Activated gamma-delta T cell (primary cell): ENCODE results near the gene CENPP.

ENCODE experiments used
- DNase-seq: peaks from one replicate; lab custom pipeline; 2025; lab: John Stamatoyannopoulos, UW

The CENPP gene

DNA sequence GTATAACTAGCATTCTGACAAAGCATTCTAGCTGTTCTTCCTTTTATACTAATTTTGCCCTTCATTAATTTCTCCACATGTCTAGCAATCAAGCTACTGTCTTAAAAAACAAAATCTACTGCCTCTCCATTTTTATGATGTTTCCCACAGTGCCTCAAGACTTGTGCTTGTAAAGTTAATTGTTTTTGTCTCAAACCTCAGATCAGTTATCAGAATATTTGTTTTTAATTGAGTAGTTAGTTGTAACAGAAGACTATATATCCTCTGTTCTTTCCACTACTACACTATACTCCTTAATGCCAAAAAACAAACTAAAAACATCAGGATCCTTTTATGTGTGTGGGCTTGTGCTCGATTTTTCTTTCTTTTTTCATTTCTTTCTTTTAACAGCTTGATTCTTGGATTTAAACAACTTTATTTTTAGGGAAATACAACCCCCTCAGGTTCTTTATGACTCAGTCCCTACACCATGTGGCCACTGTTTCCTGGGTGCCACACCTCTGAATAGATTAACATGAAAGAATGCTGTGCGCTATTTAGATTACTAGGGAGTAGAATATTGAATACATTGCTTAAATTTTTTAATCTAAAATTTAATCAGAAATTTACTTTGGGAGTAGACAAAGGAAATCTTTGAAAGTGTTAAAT is 155.4 kb downstream of the CENPP start:
- no peak for DNase-seq

DNA sequence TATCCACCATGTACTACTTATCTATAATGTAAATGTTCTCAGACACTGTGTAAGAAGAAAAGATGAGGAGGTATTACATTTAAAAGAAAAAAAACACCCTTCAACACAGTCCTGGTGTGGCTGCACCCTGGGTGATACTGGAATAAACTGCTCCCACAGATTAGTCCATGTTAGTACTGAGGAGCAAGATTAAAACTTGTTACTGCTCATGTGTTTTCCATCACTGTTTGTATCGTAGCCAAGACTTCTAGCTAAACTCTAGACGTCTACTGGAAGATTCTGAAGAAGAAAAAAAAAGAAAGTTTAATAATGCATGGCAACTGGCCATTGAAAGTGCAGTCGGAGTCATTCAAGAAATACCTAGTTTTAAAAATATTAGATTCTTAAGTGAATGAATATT is 156.6 kb downstream of the CENPP start, which contains the start of gene ASPN:
ASPN (minus strand) TSS at position 178 of the 400 bp plus-strand sequence.
- no peak for DNase-seq

DNA sequence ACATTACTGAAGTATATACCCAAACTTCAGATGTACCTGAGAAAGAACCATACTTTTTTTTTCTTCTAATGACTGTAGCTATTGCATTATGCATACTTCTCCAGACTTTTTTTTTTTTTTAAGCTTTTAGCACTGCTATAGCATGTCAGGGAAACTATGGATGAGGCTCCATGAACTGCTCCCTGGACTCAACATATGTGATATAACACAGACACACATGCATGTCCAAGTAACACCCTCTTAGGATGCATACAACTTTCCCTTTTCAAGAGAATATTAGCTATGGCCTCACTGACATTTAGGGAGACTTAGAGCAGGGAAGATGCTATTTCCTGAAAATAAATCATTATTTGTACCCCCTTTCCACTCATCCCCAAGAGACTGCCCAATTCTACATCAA is 157.1 kb downstream of the CENPP start:
- no peak for DNase-seq

DNA sequence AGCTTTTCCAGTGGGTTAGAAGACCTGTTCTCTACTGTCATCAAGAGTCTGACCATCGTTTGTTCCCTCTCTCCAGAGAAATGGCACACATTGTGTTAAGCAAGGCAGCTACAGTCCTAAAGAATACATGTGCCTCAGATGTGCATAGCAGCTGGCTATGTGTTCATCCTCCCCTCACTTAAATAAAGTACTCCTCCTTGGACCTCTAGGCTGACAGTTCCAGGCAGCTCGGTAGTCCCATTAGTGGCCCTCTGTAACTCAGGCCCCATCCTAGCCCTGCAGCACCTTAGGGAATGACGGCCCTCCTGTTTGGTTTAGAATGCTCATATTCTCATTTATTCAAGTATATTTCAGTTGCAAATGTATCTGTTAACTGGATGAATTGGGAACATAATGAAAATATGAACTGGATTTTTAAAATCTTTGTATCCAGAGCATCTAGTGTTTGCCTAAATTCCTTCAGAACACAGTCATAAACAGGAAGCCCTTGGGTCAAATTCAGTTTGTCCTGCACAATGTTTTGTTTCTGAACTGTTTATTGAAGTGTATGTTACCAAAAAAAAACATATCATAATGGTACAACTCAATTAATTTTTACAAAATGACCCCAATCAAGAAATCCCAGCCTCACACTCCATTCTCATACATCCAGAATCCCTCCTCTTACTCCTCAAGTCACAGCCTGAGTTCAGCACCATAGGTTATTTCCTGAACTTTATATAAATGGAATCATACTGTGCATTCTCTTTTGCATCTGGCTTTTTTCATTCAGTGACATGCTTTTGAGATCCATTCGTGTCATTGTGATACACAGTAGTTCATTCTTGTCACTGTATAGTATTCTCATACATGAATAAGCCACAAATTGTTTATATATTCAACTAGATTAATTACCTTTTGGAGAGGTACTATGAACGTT is 158.1 kb downstream of the CENPP start:
- no peak for DNase-seq

DNA sequence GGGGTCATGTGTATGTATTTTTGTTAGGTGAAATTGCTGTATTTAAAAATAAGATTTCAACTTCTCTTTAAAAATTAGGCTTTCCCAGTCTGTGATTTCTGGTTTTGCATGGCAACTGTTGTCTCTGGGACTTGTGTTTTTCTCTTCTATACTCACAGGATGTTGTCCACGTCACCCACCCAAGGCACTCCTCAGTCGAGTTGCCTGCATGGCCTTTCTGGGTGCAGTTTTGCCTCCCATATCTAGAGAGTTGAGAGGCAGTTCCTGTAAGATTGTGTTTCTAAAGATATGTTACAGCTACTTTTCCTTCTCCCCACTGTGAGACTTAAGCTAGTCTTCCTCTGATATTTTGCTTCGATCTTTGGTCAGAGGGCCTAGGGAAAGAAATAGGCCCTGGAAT is 158.8 kb downstream of the CENPP start:
- DNase-seq: no peak

DNA sequence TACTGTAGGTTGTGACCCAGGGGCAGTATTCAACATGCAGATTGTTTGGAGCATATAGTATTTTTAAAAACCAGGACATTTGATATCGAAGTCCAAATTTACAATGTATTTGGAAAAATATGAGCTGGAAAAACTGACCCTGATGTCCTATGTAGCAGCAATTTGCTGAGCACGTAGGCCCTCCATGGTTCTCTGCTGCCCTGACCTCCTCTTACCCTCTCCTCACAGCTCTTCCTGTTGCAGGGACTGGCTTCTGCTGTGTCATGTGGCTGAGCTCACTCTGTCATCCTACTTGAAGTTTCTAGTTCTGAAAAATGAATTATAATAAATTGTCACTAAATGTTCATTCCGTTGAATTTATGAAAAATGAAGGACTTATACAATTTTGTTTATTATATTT is 160.6 kb downstream of the CENPP start:
- no peak for DNase-seq

DNA sequence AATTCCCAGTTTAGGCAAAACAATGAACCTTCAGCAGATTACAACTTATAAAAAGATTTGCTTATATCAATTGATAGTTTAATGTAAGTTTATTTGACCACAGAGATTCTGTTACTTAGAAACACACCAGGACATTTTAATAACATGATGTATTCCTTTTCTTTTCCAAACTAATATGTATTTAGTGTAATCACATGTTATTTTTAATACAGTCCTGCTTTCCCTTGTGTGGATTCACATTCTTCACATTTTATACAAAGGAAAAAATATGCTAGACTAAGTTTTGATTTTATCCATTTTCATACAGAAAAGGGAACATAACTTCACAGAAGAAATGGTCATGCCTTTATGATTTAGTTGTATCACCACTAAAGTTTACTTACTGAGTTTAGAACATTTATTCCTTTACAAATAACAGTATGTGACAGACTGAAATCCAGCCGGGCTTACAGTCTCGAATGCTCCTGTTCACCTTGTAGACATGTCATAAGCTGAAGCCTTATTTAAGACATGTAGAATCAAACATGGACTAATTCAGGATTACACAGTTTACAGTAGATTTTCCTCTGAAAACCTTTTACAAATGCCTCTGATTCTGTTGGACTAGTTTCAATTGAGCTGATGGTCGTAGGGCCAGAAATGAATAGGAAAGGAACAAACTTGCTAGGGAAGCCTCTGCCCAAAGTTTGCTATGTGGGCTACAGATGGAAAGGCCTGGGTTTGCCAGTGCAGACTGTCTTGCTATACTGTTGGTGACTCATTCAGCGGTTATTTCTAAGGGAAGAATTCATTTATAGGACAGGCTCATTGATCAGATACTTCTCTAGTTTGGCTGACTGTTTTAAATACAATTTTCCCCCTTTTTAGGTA is 163.2 kb downstream of the CENPP start:
- no peak for DNase-seq

DNA sequence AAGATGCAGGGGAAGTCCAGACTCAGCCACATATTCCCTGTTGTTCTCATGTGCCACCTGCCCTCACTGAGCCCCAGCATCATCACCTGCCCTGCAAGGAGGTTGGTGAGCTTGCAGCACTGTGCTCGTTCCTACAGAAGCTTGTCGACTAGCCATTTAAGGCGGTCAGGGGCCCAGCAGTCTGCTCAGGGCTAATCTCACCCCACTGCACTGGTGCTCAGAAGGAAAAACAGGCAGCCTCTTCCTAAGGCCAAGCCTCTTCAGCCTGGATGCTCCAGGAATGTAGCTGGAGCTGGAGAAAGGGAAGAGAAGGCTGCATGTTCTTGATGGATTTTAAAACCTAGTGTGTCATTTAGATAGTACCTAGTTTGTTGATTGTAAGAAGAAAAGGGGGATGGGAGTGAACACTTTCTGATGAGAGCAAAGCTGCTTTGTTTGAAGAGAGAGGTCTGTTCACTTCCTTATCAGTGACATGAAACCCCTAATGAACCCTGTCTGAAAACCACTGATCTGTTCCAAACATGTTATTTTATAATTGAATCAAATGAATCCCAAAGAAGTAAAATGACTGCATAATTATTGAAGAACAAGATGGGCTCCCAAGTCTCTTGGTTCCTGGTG is 167.1 kb downstream of the CENPP start:
- no peak for DNase-seq

DNA sequence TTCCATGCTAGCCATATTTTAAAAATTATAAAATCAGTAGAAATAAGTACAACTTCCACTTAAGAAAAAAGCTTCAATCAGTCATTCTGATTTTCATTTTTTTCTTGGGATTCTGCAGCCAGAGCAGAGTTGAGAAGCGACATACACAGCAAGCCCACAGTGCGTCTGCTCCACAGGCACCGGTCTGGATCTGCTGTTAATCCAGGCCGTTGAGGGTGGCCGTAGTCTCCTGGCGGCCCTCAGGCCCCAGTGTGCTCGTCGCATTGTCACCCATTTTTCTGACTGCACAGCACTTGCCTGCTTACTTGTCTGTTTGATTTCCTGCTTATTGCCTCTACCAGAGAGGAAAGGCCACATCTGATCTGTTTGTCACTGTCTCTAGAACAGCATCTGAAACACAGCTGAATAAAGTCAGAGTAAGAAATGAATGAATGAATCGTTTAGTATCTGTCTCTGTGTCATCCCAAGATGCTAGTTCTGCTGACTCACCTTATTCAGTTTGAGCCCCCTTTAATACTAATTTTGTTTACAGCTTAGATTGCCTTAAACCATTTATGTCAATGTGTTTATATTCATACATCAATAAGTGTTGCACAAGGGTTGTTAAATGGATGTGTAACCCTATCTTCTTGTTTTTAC is 168.1 kb downstream of the CENPP start:
- no peak for DNase-seq

DNA sequence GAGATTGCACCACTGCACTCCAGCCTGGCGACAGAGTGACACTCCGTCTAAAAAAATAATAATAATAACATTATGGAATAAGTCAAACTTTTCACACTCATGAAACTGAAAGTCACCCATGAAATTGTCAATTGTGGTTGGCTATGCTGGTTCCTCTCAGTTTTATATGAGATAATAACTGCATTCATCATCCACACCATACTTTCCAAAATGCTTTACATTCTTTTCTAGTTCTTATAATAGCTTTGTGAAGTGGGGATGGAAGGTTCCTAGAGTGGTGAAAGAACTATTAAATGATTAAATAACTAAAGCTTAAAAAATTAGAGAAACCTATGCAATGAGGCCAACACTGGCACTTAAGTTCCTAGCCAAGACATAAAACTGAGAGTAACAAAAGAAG is 169.1 kb downstream of the CENPP start:
- no peak for DNase-seq

DNA sequence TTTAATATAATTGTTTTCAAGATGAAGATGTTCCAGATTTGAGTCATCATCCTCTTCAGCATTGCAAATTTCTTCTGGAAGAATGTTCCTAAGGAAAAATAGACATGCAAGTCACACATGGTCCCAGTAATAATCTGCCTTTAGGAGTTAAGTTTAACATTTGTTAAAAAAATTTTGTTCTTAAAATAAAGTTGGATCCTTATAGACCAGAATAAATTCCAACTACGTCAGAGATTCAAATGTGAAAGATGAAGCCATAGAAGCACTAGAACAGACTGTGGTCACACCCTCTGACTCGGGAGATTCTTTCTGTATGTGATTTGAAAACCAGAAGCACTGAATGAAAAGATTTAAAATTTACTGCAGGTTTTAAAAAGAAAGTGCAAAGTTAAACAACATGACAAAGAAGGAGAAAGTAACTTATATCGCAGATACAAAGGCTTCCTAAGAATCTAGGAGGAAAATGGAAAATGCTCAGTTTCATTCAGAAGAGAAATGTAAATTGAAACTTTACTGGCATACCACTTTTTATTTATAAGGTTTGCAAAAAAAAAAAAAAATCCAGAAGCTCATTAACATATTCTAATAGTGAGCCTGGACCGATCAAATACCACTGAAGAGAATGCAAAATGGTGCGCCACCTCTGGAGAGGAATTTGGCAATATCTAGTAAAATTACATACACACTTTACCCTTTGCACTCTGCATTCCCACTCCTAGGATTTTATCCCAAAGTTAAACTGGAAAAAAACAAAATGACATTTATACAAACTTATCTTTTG is 170.8 kb downstream of the CENPP start:
- no peak for DNase-seq

DNA sequence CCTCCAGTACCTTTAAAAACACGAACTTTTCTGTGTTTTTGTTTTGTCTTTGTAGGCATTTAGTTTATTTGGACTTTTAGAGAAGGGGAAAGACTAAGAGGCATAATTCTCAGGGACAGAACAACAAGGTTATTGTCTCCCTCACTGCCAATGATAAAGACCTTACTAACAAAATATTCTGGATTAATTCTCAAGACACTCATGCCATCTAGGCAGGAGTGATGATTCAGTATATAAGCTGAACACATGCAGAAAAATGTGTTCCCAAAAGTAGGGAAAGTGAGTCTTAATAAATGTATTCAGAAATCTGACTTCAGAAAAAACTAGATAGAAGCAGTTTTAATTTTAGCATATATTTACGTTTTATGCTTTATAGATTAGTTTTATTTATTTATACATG is 173.9 kb downstream of the CENPP start:
- no peak for DNase-seq

DNA sequence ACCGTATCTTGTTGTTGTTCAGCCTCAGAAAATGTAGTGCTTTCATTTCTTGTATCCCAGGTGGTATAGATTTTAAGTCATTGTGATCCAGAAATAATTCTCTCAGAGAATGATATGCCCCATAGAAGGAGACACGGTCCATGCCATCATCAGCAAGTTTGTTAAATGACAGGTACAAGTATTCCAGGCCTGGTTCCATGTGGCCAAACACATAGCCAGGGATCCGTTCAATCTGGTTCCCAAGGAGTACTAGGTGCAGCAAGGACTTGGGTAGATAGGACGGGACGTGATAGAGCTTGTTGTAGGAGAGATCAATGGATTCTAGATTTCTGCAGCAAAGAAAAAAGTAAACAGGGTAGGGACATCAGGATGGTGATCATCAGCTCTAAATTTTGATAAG is 175.0 kb downstream of the CENPP start:
- no peak for DNase-seq

DNA sequence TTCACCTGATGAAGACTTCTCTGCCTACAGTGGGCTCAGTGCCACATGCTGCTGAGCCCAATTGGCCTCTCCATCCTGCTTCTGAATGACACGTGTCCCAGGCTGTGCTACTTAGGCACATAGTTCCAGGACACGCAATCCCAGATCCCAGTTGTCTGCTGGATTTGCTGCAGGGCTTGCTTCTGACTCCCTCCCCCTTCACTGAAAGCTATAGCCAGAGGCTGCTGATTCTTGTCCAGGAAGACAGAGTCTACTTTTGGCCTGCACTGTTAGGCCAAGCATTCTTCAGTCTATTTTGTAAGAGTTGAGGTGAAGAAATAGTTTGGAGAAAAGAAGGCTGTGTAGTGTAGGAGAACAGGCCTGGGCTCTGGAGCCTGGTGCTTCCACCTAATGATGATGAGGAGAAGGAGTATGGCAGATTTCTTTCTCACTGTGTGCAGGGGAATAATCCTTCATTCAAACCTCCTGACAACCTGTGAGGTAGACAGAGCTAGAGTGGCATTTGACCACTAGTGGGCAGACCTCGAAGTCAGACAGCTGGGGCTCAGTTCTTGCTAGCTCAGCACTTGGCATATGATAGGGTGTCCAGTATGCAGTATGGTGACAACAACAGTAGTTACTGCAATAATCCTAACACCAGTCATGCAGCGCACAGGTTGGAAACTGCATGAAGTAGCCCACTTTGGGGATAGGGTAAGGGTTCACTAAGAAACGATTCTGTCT is 176.1 kb downstream of the CENPP start:
- DNase-seq: no peak

DNA sequence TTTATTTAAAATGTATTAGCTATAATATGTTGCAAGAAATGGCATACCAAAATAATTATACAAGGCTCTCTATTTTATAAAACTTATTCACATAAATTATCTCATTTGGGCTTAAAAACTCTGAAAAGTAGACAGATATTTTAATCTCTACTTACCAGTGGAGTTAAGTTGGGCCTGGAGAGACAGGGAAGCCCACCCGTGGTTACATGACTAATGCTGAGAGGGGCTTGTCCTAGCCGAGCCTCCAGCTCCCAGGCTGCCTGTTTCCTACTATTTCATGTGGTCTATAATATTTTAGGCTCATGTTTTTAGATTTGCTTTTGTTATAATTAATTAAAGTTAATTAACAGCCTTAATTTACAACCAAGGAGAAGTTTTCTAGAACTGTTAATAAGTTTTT is 177.4 kb downstream of the CENPP start:
- no peak for DNase-seq

DNA sequence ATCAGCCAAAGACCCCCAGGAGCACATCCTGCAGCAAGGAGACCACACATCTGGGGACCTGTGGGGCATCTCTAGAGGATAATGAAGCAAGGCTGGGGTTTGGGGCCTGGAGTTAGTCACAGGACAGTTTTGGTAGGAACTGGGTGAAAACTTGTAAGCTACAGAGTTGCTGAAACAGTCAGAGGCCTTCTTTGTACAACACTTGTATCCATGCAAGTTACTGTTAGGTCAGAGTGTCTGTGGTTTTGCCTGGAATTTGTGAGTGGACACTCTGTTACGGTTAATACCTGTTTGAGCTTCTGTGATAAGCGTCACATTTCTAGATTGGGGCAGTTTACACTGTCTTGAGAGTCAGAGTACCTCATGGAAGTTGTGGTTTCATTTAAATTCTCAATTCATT is 179.1 kb downstream of the CENPP start:
- DNase-seq: no peak

DNA sequence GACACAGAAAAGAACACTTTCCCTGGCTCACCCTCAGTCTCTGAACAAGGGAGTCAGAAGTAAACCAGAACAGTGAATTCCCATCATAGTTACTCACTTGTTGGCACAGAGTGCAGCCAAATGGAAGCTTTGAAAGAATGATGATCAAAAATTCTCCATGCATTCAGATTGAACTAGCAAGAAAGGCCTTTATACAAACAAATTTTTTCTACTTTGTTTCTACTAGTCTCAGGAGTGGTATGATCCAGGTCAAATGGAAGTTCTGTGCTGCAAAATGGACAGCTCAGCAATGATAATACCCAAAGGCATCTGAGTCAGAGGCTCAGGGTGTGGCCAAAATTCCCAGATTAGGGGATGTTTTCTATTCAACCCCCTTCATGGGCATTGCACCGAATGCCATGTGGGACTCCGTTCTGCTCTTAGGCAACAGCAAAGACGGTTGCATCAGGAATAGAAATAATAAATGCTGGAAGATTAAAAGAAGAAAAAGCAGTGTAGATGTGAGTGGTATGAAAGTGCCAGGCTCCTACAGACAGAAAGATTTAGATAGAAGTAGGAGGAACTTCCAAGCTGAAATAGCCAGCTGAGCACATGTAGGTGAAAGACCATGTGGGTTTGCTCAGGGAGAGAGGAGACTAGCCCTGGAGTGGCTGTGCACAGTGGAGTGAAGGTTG is 180.6 kb downstream of the CENPP start:
- no peak for DNase-seq

DNA sequence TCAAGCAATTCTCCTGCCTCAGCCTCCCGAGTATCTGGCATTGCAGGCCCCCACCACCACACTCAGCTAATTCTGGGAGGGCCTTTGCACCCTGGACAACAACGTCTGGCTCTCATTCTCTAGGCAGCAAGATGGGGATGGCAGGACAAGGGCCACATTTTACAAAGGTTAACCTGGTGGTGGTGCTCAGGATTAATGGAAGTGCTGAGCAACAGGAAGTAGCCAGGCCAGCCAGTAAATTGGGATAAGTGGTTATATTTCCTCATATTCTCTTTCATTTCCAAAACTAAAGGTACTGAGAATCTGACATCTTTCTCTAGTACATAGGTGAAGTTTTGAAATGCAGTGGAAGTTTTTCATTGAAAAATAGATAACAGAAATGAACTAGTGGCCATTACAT is 181.3 kb downstream of the CENPP start:
- DNase-seq: no peak

DNA sequence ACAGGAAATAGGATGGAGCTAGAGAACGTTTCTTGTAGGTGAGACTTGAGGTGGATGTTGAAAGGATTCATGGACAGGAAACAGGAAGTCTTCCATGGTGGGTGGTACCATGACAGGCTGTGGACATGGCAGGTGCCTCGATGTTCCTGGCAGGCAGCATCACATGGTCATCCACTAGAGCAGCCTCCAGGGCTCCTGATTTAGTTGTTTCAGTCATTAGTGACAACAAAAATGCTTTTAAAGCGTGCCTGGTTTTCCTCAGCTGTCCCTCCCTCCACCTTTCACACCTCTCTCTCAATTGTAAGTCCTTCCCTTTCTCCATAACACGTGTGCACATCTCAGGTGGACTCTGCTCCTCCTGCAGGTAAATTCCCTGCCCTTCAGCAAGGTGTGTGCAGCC is 181.7 kb downstream of the CENPP start:
- DNase-seq: no peak
